Aorta (tissue), 5 donors: ENCODE results near the gene MAD1L1. TPM values are rescaled to one million over a fixed set of nuclear protein-coding genes. Genes with fewer than 3 reads are reported as not detected.

ENCODE experiments used
- ATAC-seq: fragments of 200-7000 bp; cut with Tn5 transposase; one replicate; pipeline ENCODE4 v1.9.1; 2022; ENCODE audit warnings: moderate library complexity; ENCODE audit not compliant: low FRiP score
- DNase-seq, 2 donors: peaks; one replicate each; pipeline ENCODE4 v3.0.0-alpha.2; 2020
- H3K27ac ChIP-seq, 2 donors: one replicate each; pipeline ENCODE4 v1.5.1; 2013; ENCODE audit warnings: low read length in 2 of 2, mild to moderate bottlenecking in 2 of 2, moderate library complexity in 2 of 2, control low read depth in 1 of 2, inconsistent platforms in 1 of 2, low read depth in 1 of 2
- H3K27me3 ChIP-seq, 2 donors: one replicate each; pipeline ENCODE4 v1.6.1; 2013; ENCODE audit warnings: control low read depth in 1 of 2, low read length in 1 of 2, mild to moderate bottlenecking in 1 of 2, moderate library complexity in 1 of 2; ENCODE audit not compliant: insufficient read depth in 2 of 2, control insufficient read depth in 1 of 2
- H3K36me3 ChIP-seq, 2 donors: one replicate each; pipeline ENCODE4 v1.6.1; 2013; ENCODE audit warnings: control low read depth in 1 of 2, low read length in 1 of 2, mild to moderate bottlenecking in 1 of 2; ENCODE audit not compliant: insufficient read depth in 2 of 2, control insufficient read depth in 1 of 2
- H3K4me1 ChIP-seq, 2 donors: one replicate each; pipeline ENCODE4 v1.6.1; 2013; ENCODE audit warnings: low read length in 2 of 2, control low read depth in 1 of 2, mild to moderate bottlenecking in 1 of 2, moderate library complexity in 1 of 2; ENCODE audit not compliant: insufficient read depth in 2 of 2, control insufficient read depth in 1 of 2
- H3K4me3 ChIP-seq, 2 donors: one replicate each; pipeline ENCODE4 v1.5.1; 2013; ENCODE audit warnings: low read length in 2 of 2, control low read depth in 1 of 2, mild to moderate bottlenecking in 1 of 2
- H3K9me3 ChIP-seq: one replicate; pipeline ENCODE4 v1.6.1; 2013; ENCODE audit warnings: mild to moderate bottlenecking, low read length; ENCODE audit not compliant: control insufficient read depth
- WGBS, 2 donors: extraction: QIAGEN DNeasy Blood & Tissue Kit; methylation state at CpG; one replicate each; pipeline ENCODE4 v1.1.7; 2013; 5-methylcytosine and 5-hydroxymethylcytosine counted together
- intact Hi-C, 2 donors: fragments of 100-400 bp; cut with DNase I; formaldehyde crosslinking; loops; one replicate each; pipeline versions ENCODE4 v1.14.2 to v1.15.0; 2022
- polyA plus RNA-seq, 2 donors: library from polyadenylated mRNA; stranded (reverse); fragments of 200-250 nt; gene quantifications; one replicate each; pipeline ENCODE4 v1.2.3, GENCODE V29; 2013
- total RNA-seq, 2 donors: library from RNA; stranded (reverse); fragmentation: NEBNext Ultra II Directional; extraction: Animal tissue kit (Norgen Biotek cat#: 25700); gene quantifications; one replicate each; pipeline ENCODE4 v1.2.1, GENCODE V29; 2021
- donor health status: healthy with polysubstance abuse.
- donor health status: Bipolar disorder and iron deficiency.
- donor health status: DM: no; HTN: no; CAD: no.
- donor health status: DM: no; HTN: no; CAD: no.
- donor health status: DM: yes; HTN: yes; CAD: no.

MAD1L1 gene
- total and polyA plus RNA-seq, 4 donors: 14.8 to 35.8 (median 20.2) TPM

DNA sequence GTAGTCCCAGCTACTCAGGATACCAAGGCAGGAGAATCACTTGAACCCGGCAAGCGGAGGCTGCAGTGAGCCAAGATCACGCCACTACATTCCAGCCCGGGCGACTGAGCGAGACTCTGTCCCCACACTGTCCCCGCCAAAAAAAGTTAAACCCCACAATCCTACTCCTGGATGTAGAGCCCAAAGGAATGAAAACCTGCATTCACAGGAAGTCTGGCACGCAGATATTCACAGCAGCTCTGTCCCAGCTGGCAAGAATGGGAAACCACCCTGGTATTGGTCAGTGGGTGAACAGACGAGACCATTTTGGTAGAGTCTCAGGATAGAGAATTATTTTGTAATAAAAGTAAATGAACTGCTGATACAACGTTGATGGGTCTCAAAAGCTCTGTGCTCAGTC is 225.2 kb downstream of the MAD1L1 start:
- H3K27me3 ChIP-seq: no peaks in the 10 kb centered on the region
- intact Hi-C loops: no loop called here
- no peak overlapping the region for H3K27ac ChIP-seq
- ATAC-seq (no peak), DNase-seq (no peak)
- H3K36me3 ChIP-seq: no peaks in the 10 kb centered on the region
- no peak overlapping the region for H3K4me3 ChIP-seq
- 92 to 94% methylated on average over 10 of the region's 10 CpGs for WGBS, 2 donors
- H3K9me3 ChIP-seq: no peaks in the 10 kb centered on the region
- no peaks in the 10 kb centered on the region for H3K4me1 ChIP-seq

DNA sequence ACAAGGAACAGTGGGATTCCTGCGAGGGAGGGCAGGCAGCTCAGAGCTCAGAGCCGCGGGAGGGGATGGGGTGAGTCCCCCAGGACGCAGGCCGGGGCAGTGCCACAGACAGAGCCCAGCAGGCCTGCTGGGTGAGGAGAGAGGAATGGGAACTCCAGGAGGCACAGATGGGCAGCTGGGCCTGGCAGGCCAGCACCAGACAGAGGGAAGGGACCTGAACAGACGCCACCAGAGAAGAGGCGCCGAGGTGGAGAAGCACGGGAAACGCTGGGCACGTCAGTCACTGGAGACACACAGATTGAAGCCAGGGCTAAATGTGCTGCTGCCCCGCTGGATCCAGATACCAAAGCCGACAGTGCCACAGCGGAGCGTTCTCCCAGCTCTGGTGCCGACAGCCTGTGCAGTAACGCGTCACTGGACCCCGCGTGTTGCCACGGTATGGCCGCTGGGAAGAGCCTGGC is 225.8 kb downstream of the MAD1L1 start:
- Histone ChIP-seq H3K4me1 (no peaks in the 10 kb centered on the region), H3K9me3 (no peaks in the 10 kb centered on the region), H3K27ac (no peak overlapping the region), H3K36me3 (no peaks in the 10 kb centered on the region), H3K27me3 (no peaks in the 10 kb centered on the region), H3K4me3 (no peak overlapping the region)
- intact Hi-C loops: no loop called here
- WGBS, 2 donors: 89 to 94% methylated on average over 22 of the region's 22 CpGs
- DNase-seq (peak in 1 of 2 donors; percentile 69), ATAC-seq (no peak)

DNA sequence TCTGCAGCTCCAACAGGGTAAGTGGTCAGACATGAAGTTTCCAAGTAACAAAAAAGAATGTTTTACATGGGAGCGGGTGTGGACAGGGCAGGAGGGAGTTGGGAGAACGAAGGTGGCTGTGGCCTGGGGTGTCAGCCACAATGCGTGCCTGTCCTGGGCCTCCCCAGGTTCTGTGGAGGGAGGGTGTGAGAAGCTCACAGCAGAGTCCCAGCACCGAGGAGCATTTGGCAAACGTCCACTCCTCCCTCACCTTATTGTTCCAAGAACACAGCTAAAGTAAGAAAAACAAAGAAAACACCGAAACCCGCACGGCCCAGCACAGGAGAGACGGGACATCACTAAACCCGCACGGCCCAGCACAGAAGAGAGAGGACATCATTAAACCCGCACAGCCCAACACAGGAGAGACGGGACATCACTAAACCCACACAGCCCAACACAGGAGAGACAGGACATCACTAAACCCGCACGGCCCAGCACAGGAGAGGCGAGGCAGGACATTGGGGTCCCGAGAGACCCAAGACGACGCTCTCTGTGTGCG is 226.4 kb downstream of the MAD1L1 start:
- H3K27ac ChIP-seq: no peak overlapping the region
- ATAC-seq (no peak), DNase-seq (peak in 1 of 2 donors; percentile 55)
- H3K9me3 ChIP-seq: no peaks in the 10 kb centered on the region
- WGBS, 2 donors: 77 to 79% methylated on average over 20 of the region's 20 CpGs
- no peaks in the 10 kb centered on the region for H3K4me1 ChIP-seq
- no peaks in the 10 kb centered on the region for H3K36me3 ChIP-seq
- H3K27me3 ChIP-seq: no peaks in the 10 kb centered on the region
- intact Hi-C loops: no loop called here
- no peak overlapping the region for H3K4me3 ChIP-seq

DNA sequence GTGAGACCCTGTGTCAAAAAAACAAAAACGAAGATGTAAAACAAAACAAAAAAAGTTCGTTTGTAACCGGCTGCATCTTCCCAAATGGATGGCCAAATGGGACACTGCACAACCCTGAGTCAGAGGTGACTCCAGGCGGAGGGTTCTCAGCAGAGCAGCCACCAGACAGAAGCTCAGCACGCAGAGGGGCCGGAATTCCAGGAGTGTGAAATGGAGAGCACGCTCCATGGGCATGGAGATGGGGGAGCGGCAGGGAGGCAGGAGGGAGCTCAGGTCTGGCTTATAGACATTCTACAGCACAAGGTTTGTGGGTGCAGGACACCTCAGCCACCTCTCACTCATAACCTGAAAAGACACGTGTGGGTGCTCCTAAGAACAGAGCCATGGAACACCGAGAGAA is 227.0 kb downstream of the MAD1L1 start:
- intact Hi-C loops: no loop called here
- no peaks in the 10 kb centered on the region for H3K4me1 ChIP-seq
- H3K27me3 ChIP-seq: no peaks in the 10 kb centered on the region
- H3K27ac ChIP-seq: no peak overlapping the region
- no peak for ATAC-seq
- H3K36me3 ChIP-seq: no peaks in the 10 kb centered on the region
- DNase-seq: peak; percentile 20 to 30
- no peaks in the 10 kb centered on the region for H3K9me3 ChIP-seq
- no peak overlapping the region for H3K4me3 ChIP-seq
- WGBS, 2 donors: 93 to 95% methylated on average over 10 of the region's 10 CpGs

DNA sequence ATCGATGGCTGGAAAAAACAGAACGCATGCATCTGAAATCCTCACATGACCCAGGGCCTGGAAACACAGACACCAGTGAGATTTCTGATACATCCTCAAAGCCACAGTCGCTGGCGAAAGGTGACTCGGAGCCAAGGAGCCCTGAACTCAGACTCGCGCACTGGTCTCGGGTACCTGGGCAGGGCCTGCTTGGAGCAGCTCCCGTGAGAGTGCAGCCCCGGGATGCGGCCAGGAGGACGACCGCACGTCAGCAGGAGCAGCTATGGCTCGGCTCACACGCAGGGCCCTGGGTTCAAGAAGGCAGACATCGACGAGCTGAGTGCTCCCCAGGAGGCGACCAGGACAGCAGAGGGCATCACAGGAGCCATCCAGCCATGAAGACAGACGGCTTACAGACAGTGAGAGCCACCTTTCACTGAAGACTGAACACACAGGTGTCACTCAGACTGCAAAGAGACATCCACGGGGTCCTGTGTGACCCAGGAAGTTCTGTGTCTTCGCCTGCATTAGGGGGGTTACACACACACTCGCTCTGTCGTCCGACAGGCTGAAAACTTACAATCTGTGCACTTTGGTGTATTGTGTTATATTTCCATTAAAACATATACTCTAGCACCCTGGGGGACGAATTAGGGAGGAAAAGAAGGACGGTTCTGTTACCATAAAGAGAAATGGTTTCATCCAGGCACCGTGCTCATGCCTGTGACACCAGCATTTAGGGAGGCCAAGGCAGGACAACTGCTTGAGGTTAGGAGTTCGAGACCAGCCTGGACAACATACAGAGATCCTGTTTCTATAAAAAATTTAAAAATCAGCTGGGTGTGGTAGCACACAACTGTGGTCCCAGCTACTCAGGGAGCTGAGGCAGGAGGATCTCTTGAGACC is 227.7 kb downstream of the MAD1L1 start:
- H3K9me3 ChIP-seq: no peaks in the 10 kb centered on the region
- 95 to 96% methylated on average over 29 of the region's 29 CpGs for WGBS, 2 donors
- ATAC-seq (no peak), DNase-seq (peak; percentile 21 to 68)
- H3K4me1 ChIP-seq: no peaks in the 10 kb centered on the region
- intact Hi-C loops: no loop called here
- no peaks in the 10 kb centered on the region for H3K27me3 ChIP-seq
- H3K27ac ChIP-seq: no peak overlapping the region
- no peaks in the 10 kb centered on the region for H3K36me3 ChIP-seq
- H3K4me3 ChIP-seq: no peak overlapping the region

DNA sequence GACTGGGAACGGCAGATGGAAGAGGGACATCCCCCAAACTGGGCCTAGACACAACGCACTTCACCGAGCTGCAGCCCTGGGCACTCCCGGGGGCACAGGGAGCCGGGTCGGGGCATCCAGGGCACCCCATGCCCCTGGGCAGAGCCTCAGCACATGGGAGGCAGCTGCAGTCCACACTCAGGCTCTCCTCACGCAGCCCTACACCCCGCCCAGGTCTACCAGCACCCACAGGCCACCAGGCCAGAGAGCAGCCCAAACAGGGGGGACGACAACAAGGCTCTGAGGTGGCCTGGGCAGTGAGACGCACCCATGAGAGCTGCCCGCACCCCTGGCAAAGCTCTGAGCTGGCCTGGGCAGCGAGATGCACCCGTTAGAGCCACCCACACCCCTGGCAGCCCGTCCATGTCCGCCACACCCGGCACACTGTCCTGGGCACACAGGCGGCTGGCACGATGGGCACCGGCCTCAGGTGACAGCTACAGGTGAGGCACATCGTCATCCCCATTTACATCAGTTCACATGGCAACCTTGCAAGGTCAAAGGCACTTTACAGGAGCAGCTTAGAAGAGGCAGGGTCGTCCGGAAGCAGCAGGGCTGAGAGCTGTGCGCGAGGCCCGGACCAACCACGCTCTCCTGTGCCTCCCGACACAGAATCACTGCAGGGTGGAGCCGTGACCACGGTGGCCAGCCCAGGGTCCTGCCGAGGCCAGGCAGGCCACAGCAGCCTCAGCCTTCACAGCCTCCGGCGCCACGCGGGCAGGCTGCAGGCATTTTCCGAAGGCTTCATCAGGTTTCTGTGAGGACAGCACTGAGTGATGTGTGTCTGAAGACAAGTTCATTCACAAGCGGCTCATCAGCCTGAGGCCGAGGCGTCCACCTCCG is 228.6 kb downstream of the MAD1L1 start:
- WGBS, 2 donors: 94 to 96% methylated on average over 39 of the region's 39 CpGs
- Histone ChIP-seq H3K27ac (no peak overlapping the region), H3K4me1 (no peaks in the 10 kb centered on the region), H3K4me3 (no peak overlapping the region), H3K27me3 (no peaks in the 10 kb centered on the region), H3K9me3 (no peaks in the 10 kb centered on the region), H3K36me3 (no peaks in the 10 kb centered on the region)
- DNase-seq: peak; percentile 42 to 60
- intact Hi-C loops: no loop called here
- ATAC-seq: no peak

DNA sequence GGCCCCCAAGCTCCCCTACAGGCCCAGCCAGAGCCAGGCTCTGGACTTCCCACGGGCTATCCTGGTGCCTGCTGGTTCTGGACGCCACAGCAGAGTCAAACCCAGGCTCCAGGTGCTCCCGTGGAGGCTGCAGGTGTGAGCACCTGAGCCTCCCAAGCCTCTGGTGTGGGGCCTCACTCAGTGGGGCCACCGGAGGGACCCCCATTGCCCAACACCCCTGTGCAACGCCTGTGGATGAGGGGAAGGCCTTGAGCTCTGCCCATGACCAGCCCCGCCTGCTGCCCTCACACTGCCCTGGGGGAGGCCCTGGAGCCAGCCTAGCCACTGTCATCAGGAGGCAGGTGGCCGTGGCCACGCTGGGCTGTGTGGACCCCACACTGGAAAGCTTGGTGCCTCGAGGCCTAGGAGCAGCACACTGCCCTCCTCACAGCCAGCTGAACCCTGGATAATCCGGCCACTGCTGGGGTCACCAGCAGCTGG is 229.3 kb downstream of the MAD1L1 start:
- H3K27ac ChIP-seq: no peak overlapping the region
- H3K27me3 ChIP-seq: no peaks in the 10 kb centered on the region
- H3K36me3 ChIP-seq: no peaks in the 10 kb centered on the region
- 95 to 96% methylated on average over 10 of the region's 10 CpGs for whole genome bisulfite sequencing, 2 donors
- H3K4me1 ChIP-seq: no peaks in the 10 kb centered on the region
- DNase-seq: peak; percentile 36 to 47
- ATAC-seq: no peak
- no peaks in the 10 kb centered on the region for H3K9me3 ChIP-seq
- H3K4me3 ChIP-seq: no peak overlapping the region
- intact Hi-C loops: no loop called here

DNA sequence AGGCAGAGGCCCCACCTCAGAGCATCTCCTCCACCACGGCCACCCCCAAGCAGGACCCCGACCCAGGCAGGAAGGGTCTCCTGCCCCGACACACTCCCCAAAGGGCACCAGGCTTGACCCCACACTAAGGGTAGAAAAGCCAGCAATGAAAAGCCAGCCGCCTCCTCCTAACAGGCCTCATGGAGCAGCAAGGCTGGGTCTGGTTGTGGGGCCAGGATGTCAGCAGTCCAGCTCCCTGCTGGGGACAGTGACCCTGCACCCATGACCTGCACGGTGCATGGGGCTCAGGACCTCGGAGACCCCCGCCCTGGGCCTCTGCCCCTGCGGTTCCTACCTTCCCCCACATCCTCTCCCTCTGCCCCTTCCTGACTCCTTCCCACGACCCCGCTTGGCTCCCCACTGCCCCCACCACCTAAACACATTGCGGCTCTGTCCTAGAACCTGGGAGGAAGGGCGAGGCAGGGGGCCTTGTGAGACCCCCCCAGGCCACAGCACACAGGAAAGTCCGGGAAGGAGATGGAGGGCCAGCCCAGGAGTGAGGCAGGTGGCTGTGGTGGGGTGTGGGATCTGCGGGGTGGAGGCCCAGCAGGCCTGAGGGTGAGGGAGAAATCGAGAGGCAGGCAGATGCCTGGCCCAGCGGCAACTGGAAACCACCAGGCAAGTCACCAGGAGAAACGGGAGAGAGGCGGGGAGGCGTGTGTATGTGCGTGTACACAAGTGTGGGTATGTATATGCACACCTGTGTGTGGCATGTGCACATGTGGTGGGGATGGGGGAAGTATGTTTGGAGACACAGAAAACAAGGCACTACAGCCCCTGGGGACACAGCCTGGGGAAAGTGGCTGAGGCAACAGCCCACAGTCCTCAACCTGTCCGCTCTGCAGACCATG is 229.9 kb downstream of the MAD1L1 start:
- 90 to 92% methylated on average over 21 of the region's 21 CpGs for WGBS, 2 donors
- Histone ChIP-seq H3K4me1 (no peaks in the 10 kb centered on the region), H3K9me3 (no peaks in the 10 kb centered on the region), H3K4me3 (no peak overlapping the region), H3K27ac (no peak overlapping the region), H3K36me3 (no peaks in the 10 kb centered on the region), H3K27me3 (no peaks in the 10 kb centered on the region)
- DNase-seq (peak; percentile 38 to 57), ATAC-seq (no peak)
- intact Hi-C loops: no loop called here
